HCT116 (cell line): Measurements from ENCODE around the gene AP5Z1. TPM values are rescaled to one million over a fixed set of nuclear protein-coding genes. Genes with fewer than 3 reads are reported as not detected.

Source experiments
- ATAC-seq: fragments of 200-7000 bp; cut with Tn5 transposase; 2 replicates; pipeline ENCODE4 v1.9.1; 2020; ENCODE audit warnings: mild to moderate bottlenecking, moderate library complexity
- BruUV-seq: library from RNA; stranded (reverse); fragments of 400-500 nt; replicated peaks from 2 replicates; lab custom pipeline; 2021; lab: Mats Ljungman, UMichigan
- CTCF ChIA-PET: fragments of 300-600 bp; sonication (Branson Sonifier 250); formaldehyde crosslinking; loops from one replicate; lab custom pipeline; 2021; ENCODE audit warnings: antibody characterized with exemption; lab: Charles Lee
- POLR2A ChIA-PET: fragments of 300-600, 350-600 bp; sonication (Branson Sonifier 250); formaldehyde crosslinking; loops from one replicate; lab custom pipeline; 2021; ENCODE audit warnings: antibody characterized with exemption; lab: Charles Lee
- RAD21 ChIA-PET, 2 experiments: fragments of 300-600 bp; sonication (Branson Sonifier 250); formaldehyde crosslinking; loops; one replicate each; lab custom pipeline; 2023; ENCODE audit warnings: low total read pairs in 2 of 2; ENCODE audit not compliant: uncharacterized antibody in 2 of 2, unreplicated experiment in 2 of 2, low non-redundant PET in 1 of 2; lab: Charles Lee
- DNase-seq: peaks from one replicate; pipeline ENCODE4 v3.0.0-alpha.2; 2010; ENCODE audit warnings: low read depth, low spot score
- H2AFZ ChIP-seq: fragments of 200-600 bp; shearing (Covaris generic), sonication (generic); 2 replicates; pipeline ENCODE4 v1.6.1; 2017; ENCODE audit warnings: low read depth, mixed run types, mixed read lengths, antibody characterized with exemption, low read length; ENCODE audit not compliant: poor library complexity, severe bottlenecking
- H3K27ac ChIP-seq: 2 replicates; pipeline ENCODE4 v1.5.1; 2012; ENCODE audit warnings: low read depth, low read length
- H3K27me3 ChIP-seq: fragments of 200-600 bp; sonication (generic); 2 replicates; pipeline ENCODE4 v1.6.1; 2016; ENCODE audit warnings: mixed run types, low read length, mixed read lengths; ENCODE audit not compliant: insufficient read depth
- H3K36me3 ChIP-seq, 2 experiments: fragments of 200-500 bp in 1 of 2; fragments of 200-600 bp in 1 of 2; sonication (Bioruptor generic) in 1 of 2; sonication (generic) in 1 of 2; 2 replicates each; pipeline versions ENCODE4 v1.5.1 to v1.6.1; 2014 to 2016; ENCODE audit warnings: low read length in 2 of 2, inconsistent platforms in 1 of 2, mixed read lengths in 1 of 2, mixed run types in 1 of 2; ENCODE audit not compliant: insufficient read depth in 2 of 2, control insufficient read depth in 1 of 2
- H3K4me1 ChIP-seq, 2 experiments: fragments of 200-600 bp in 1 of 2; sonication (generic) in 1 of 2; 2 replicates each; pipeline versions ENCODE4 v1.5.1 to v1.6.1; 2012 to 2017; ENCODE audit warnings: low read length in 2 of 2, inconsistent platforms in 1 of 2, mild to moderate bottlenecking in 1 of 2, mixed read lengths in 1 of 2, mixed run types in 1 of 2, moderate library complexity in 1 of 2; ENCODE audit not compliant: insufficient read depth in 2 of 2, control insufficient read depth in 1 of 2
- H3K4me2 ChIP-seq: fragments of 200-600 bp; sonication (generic); 2 replicates; pipeline ENCODE4 v1.6.1; 2017; ENCODE audit warnings: mixed run types, low read length, mixed read lengths
- H3K4me3 ChIP-seq, 2 experiments: fragments of 200-600 bp in 1 of 2; sonication (generic) in 1 of 2; replicated peaks in 1 of 2; 2 replicates each; pipeline ENCODE4 v1.5.1; 2011 to 2016; ENCODE audit warnings: low read length in 2 of 2, control low read depth in 1 of 2, low read depth in 1 of 2, mild to moderate bottlenecking in 1 of 2, mixed read lengths in 1 of 2, mixed run types in 1 of 2
- H3K79me2 ChIP-seq: fragments of 200-600 bp; sonication (generic); 2 replicates; pipeline ENCODE4 v1.6.1; 2017; ENCODE audit warnings: mild to moderate bottlenecking, mixed run types, low read length, moderate library complexity, mixed read lengths; ENCODE audit not compliant: insufficient read depth
- H3K9ac ChIP-seq: fragments of 200-600 bp; sonication (generic); 2 replicates; pipeline ENCODE4 v1.6.1; 2016; ENCODE audit warnings: low read length, mixed read lengths
- H3K9me2 ChIP-seq: fragments of 200-600 bp; sonication (generic), shearing (Covaris generic); 2 replicates; pipeline ENCODE4 v1.6.1; 2017; ENCODE audit warnings: mixed run types, mild to moderate bottlenecking, moderate library complexity; ENCODE audit not compliant: insufficient read depth
- H3K9me3 ChIP-seq, 2 experiments: fragments of 200-500 bp in 1 of 2; fragments of 200-600 bp in 1 of 2; sonication (Bioruptor generic) in 1 of 2; sonication (generic) in 1 of 2; 2 replicates each; pipeline ENCODE4 v1.6.1; 2014 to 2017; ENCODE audit warnings: low read length in 2 of 2, mixed read lengths in 2 of 2, inconsistent platforms in 1 of 2, low read depth in 1 of 2, mild to moderate bottlenecking in 1 of 2, mixed run types in 1 of 2, moderate library complexity in 1 of 2; ENCODE audit not compliant: control insufficient read depth in 1 of 2, insufficient read depth in 1 of 2
- H4K20me1 ChIP-seq: fragments of 200-600 bp; sonication (generic), shearing (Covaris generic); 2 replicates; pipeline ENCODE4 v1.6.1; 2017; ENCODE audit warnings: mixed run types, mild to moderate bottlenecking, moderate library complexity; ENCODE audit not compliant: insufficient read depth
- CBX3 ChIP-seq: IDR thresholded peaks from 2 replicates; pipeline ENCODE4 v1.6.1; 2012; ENCODE audit warnings: low read depth
- CEBPB ChIP-seq: IDR thresholded peaks from 2 replicates; pipeline ENCODE4 v1.6.1; 2012; ENCODE audit warnings: low read depth
- CTCF ChIP-seq, 3 experiments: fragments of 200-600 bp in 1 of 3; sonication (generic) in 1 of 3; IDR thresholded peaks in 2 of 3; conservative IDR thresholded peaks in 1 of 3; 2 replicates each; pipeline ENCODE4 v1.5.1; 2012 to 2017; ENCODE audit warnings: low read depth in 2 of 3, low read length in 2 of 3, antibody characterized with exemption in 1 of 3, borderline replicate concordance in 1 of 3, control low read depth in 1 of 3, mild to moderate bottlenecking in 1 of 3, mixed read lengths in 1 of 3, mixed run types in 1 of 3, moderate library complexity in 1 of 3; ENCODE audit not compliant: insufficient read depth in 1 of 3
- EZH2 ChIP-seq: fragments of 200-600 bp; sonication (generic); IDR thresholded peaks from 2 replicates; pipeline ENCODE4 v1.6.1; 2017; ENCODE audit warnings: antibody characterized with exemption, mixed run types
- EZH2phosphoT487 ChIP-seq: fragments of 200-600 bp; IDR thresholded peaks from 2 replicates; pipeline ENCODE4 v1.6.1; 2018; ENCODE audit warnings: antibody characterized with exemption, borderline replicate concordance
- FOSL1 ChIP-seq: IDR thresholded peaks from 2 replicates; pipeline ENCODE4 v1.6.1; 2012; ENCODE audit warnings: low read depth
- POLR2A ChIP-seq: IDR thresholded peaks from 2 replicates; pipeline ENCODE4 v1.7.0; 2011; ENCODE audit warnings: borderline replicate concordance; ENCODE audit not compliant: insufficient read depth, insufficient read length; ENCODE audit errors: extremely low read depth
- RAD21 ChIP-seq: IDR thresholded peaks from 2 replicates; pipeline ENCODE4 v1.6.1; 2012; ENCODE audit warnings: low read depth, mild to moderate bottlenecking
- REST ChIP-seq: IDR thresholded peaks from 2 replicates; pipeline ENCODE4 v1.6.1; 2012; ENCODE audit warnings: low read depth
- SIN3A ChIP-seq: IDR thresholded peaks from 2 replicates; pipeline ENCODE4 v1.6.1; 2012; ENCODE audit warnings: low read depth
- TCF7L2 ChIP-seq: IDR thresholded peaks from 2 replicates; pipeline ENCODE4 v1.7.0; 2011; ENCODE audit warnings: borderline replicate concordance, inconsistent platforms; ENCODE audit not compliant: insufficient read depth, insufficient read length; ENCODE audit errors: extremely low read depth
- ZNF274 ChIP-seq: fragments of 200-500 bp; sonication (Bioruptor generic); IDR thresholded peaks from 2 replicates; pipeline ENCODE4 v1.6.1; 2014; ENCODE audit warnings: mild to moderate bottlenecking, low read depth, low read length, inconsistent platforms
- intact Hi-C: fragments of 100-400 bp; cut with micrococcal nuclease; formaldehyde crosslinking; loops from 2 replicates; pipeline ENCODE4 v1.10.0; 2022
- total RNA-seq: library from RNA; stranded (reverse); gene quantifications from one replicate; pipeline ENCODE4 v1.2.1, GENCODE V29; 2021; ENCODE audit not compliant: unreplicated experiment
- TF ChIP-seq, protein P1 (sequence below): IDR thresholded peaks from 2 replicates; pipeline ENCODE4 v1.6.1; 2012

The AP5Z1 gene
- total RNA-seq, 1 experiment from 2014 or later, result 23.2 TPM

GRCh38 chr7:4737300-4737699 lies 38.1 kb upstream of the AP5Z1 start:
- intact Hi-C loops, result loop anchor here (5.0 kb wide), 1 partner anchor 45 kb away; no protein-coding TSS in a partner anchor
- RAD21 ChIA-PET, result no interaction called here
- H2AFZ ChIP-seq, result no peak overlapping the region
- no peaks in the 10 kb centered on the region for H3K27me3 ChIP-seq
- H3K9me3 ChIP-seq, result no peaks in the 10 kb centered on the region
- H4K20me1 ChIP-seq, result 0 out of 2 replicates have a peak, but pooled peaks cover 2% of the 10 kb centered on the region
- POLR2A ChIA-PET, result no interaction called here
- H3K27ac ChIP-seq, result no peak overlapping the region; the same call in 1 of the 2 replicates
- ATAC-seq (no peak), DNase-seq (no peak)
- H3K36me3 ChIP-seq, result peaks cover 4 to 7% of the 10 kb centered on the region in 2 experiments; a peak in 2 of 4 replicates
- H3K4me2 ChIP-seq, result peak overlapping the region; percentile 82
- H3K4me3 ChIP-seq, result no peak overlapping the region
- H3K79me2 ChIP-seq, result peaks cover 88% of the 10 kb centered on the region
- H3K4me1 ChIP-seq, result peaks cover 31 to 54% of the 10 kb centered on the region in 2 experiments
- TF ChIP-seq CEBPB, result no peak
- CTCF ChIA-PET, result no interaction called here
- BruUV-seq, result no TSS peak
- no peaks in the 10 kb centered on the region for H3K9me2 ChIP-seq
- H3K9ac ChIP-seq, result no peak overlapping the region

- H3K27ac ChIP-seq, result peak overlapping the region; percentile 64
- H4K20me1 ChIP-seq, result no peaks in the 10 kb centered on the region
- no peaks in the 10 kb centered on the region for H3K27me3 ChIP-seq
- H3K4me2 ChIP-seq, result peak overlapping the region; percentile 82
- no peak overlapping the region for H2AFZ ChIP-seq
- H3K36me3 ChIP-seq, result peaks cover 4 to 14% of the 10 kb centered on the region in 2 experiments; a peak in 2 of 4 replicates
- ATAC-seq (peak; percentile 88), DNase-seq (peak; percentile 73)
- peak overlapping the region; percentile 12 to 37 for H3K4me3 ChIP-seq
- H3K4me1 ChIP-seq, result peaks cover 32 to 62% of the 10 kb centered on the region in 2 experiments
- ChIA-PET CTCF (no interaction called here), POLR2A (no interaction called here), RAD21 (no interaction called here)
- peaks cover 89% of the 10 kb centered on the region for H3K79me2 ChIP-seq
- no TSS peak for BruUV-seq
- H3K9ac ChIP-seq, result peak overlapping the region; percentile 66
- no peaks in the 10 kb centered on the region for H3K9me2 ChIP-seq
- no peaks in the 10 kb centered on the region for H3K9me3 ChIP-seq
- intact Hi-C loops, result loop anchor here (5.0 kb wide), 1 partner anchor 47 kb away; no protein-coding TSS in a partner anchor
- TF ChIP-seq REST (no peak), TCF7L2 (peak; percentile 87), CBX3 (0 out of 2 replicates have a peak, but pooled peaks have one; percentile 28), ZNF274 (no peak), EZH2 (no peak), EZH2phosphoT487 (no peak), POLR2A (no peak), SIN3A (no peak), RAD21 (no peak), CTCF (IDR thresholded peaks at IDR 0.05 in 2 of 3, conservative IDR thresholded peaks at IDR 0.05 in 1 of 3; ENCODE audit: borderline replicate concordance in 1 of 3, insufficient read depth in 1 of 3, low read depth in 2 of 3, low read length in 2 of 3) (no peak), FOSL1 (peak; percentile 88)
- TF ChIP-seq, protein P1, sequence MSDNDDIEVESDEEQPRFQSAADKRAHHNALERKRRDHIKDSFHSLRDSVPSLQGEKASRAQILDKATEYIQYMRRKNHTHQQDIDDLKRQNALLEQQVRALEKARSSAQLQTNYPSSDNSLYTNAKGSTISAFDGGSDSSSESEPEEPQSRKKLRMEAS, result peak; percentile 67; the same call in 1 of the 2 replicates
These were observed 36.5 kb upstream of the AP5Z1 start for GRCh38 chr7:4738711-4739527.
